Activated CD4-positive, alpha-beta memory T cell treated with anti-CD3 and anti-CD28 coated beads, Interleukin-2, amount 10 ng/mL, durations not matched to agents 7 days and 5 days (primary cell): ENCODE data around the gene KBTBD4. TPM values are rescaled to one million over a fixed set of nuclear protein-coding genes. Genes with fewer than 3 reads are reported as not detected.
"Not testable (repeated sequence)": the region's sequence is repeated elsewhere in the genome, so short reads cannot be mapped to it uniquely, and the experiment has no call there.

Source experiments
- CTCF ChIA-PET: fragments of 350-600 bp; sonication (Branson Sonifier 250); formaldehyde crosslinking; loops from one replicate; lab custom pipeline; 2021; ENCODE audit warnings: antibody characterized with exemption, inconsistent platforms; lab: Charles Lee
- POLR2A ChIA-PET: fragments of 350-600 bp; sonication (Branson Sonifier 250); formaldehyde crosslinking; loops from one replicate; lab custom pipeline; 2021; ENCODE audit warnings: antibody characterized with exemption; lab: Charles Lee
- DNase-seq: peaks from one replicate; pipeline ENCODE4 v3.0.0-alpha.2; 2020
- H3K27ac Mint-ChIP-seq: one replicate; pipeline ENCODE4 v1.8.0; 2021; ENCODE audit warnings: mild to moderate bottlenecking, mixed read lengths
- H3K27me3 Mint-ChIP-seq: one replicate; pipeline ENCODE4 v1.8.0; 2021; ENCODE audit warnings: mixed read lengths
- H3K36me3 Mint-ChIP-seq: one replicate; pipeline ENCODE4 v1.8.0; 2021; ENCODE audit warnings: low read depth, mixed read lengths
- H3K4me1 Mint-ChIP-seq: one replicate; pipeline ENCODE4 v1.8.0; 2021; ENCODE audit warnings: mixed read lengths
- H3K4me3 Mint-ChIP-seq: one replicate; pipeline ENCODE4 v1.8.0; 2021; ENCODE audit warnings: mild to moderate bottlenecking, mixed read lengths
- H3K9me3 Mint-ChIP-seq: one replicate; pipeline ENCODE4 v1.8.0; 2021; ENCODE audit warnings: mixed read lengths
- total RNA-seq, 2 experiments: library from RNA; stranded (reverse); gene quantifications; one replicate each; pipeline ENCODE4 v1.2.3, GENCODE V29; 2021

The KBTBD4 gene
- total RNA-seq, 2 experiments from 2014 or later, result 18.1 to 18.2 TPM

GRCh38 chr11:47531666-47532065 lies 47.1 kb downstream of the KBTBD4 start:
- H3K27ac Mint-ChIP-seq, result no peak overlapping the region

GRCh38 chr11:47530721-47531120 lies 48.0 kb downstream of the KBTBD4 start:
- H3K27ac Mint-ChIP-seq, H3K4me3 Mint-ChIP-seq, DNase-seq, POLR2A ChIA-PET, H3K9me3 Mint-ChIP-seq, H3K27me3 Mint-ChIP-seq: not testable (repeated sequence)
- CTCF ChIA-PET, result interaction anchor here (1.6 kb wide), 1 partner anchor 9 kb away, joined by 6 read pairs; no protein-coding TSS in a partner anchor
- Mint-ChIP-seq H3K4me1 (peaks cover 17% of the 10 kb centered on the region), H3K36me3 (peaks cover 12% of the 10 kb centered on the region)

More at GRCh38 chr11:47531666-47532065, 47.1 kb downstream of the KBTBD4 start:
- Mint-ChIP-seq H3K27me3 (no peaks in the 10 kb centered on the region), H3K4me3 (no peak overlapping the region), H3K4me1 (peaks cover 8% of the 10 kb centered on the region), H3K36me3 (peaks cover 14% of the 10 kb centered on the region), H3K9me3 (no peaks in the 10 kb centered on the region)
- no peak for DNase-seq
- POLR2A ChIA-PET, result no interaction called here
- CTCF ChIA-PET, result interaction anchor here (1.0 to 1.3 kb wide), 2 partner anchors 19 to 22 kb away, joined by 3 to 4 read pairs; partner anchors contain the start of gene CELF1

- no peak for DNase-seq
- CTCF ChIA-PET, result interaction anchor here (1.6 kb wide), 1 partner anchor 10 kb away, joined by 6 read pairs; no protein-coding TSS in a partner anchor
- H3K36me3 Mint-ChIP-seq, result peaks cover 13% of the 10 kb centered on the region
- H3K27ac Mint-ChIP-seq, result no peak overlapping the region
- H3K27me3 Mint-ChIP-seq, result no peaks in the 10 kb centered on the region
- no peaks in the 10 kb centered on the region for H3K9me3 Mint-ChIP-seq
- no peak overlapping the region for H3K4me3 Mint-ChIP-seq
- POLR2A ChIA-PET, result no interaction called here
- peaks cover 21% of the 10 kb centered on the region for H3K4me1 Mint-ChIP-seq
These were observed 48.8 kb downstream of the KBTBD4 start for GRCh38 chr11:47529951-47530350.

- Mint-ChIP-seq H3K4me1 (peaks cover 44% of the 10 kb centered on the region), H3K36me3 (peaks cover 12% of the 10 kb centered on the region), H3K27me3 (no peaks in the 10 kb centered on the region), H3K9me3 (no peaks in the 10 kb centered on the region), H3K27ac (no peak overlapping the region), H3K4me3 (no peak overlapping the region)
- no peak for DNase-seq
- POLR2A ChIA-PET, result no interaction called here
- CTCF ChIA-PET, result no interaction called here
These were observed 51.6 kb downstream of the KBTBD4 start for GRCh38 chr11:47527186-47527585.

- H3K27me3 Mint-ChIP-seq, H3K4me3 Mint-ChIP-seq, H3K9me3 Mint-ChIP-seq, CTCF ChIA-PET, DNase-seq: not testable (repeated sequence)
- peaks cover 12% of the 10 kb centered on the region for H3K36me3 Mint-ChIP-seq
- POLR2A ChIA-PET, result interaction anchor here (1.0 kb wide), 1 partner anchor 14 kb away, joined by 3 read pairs; no protein-coding TSS in a partner anchor
- peaks cover 50% of the 10 kb centered on the region for H3K4me1 Mint-ChIP-seq
- H3K27ac Mint-ChIP-seq, result peak overlapping the region; percentile 26
These were observed 52.7 kb downstream of the KBTBD4 start for GRCh38 chr11:47526032-47526431.

- peaks cover 55% of the 10 kb centered on the region for H3K4me1 Mint-ChIP-seq
These were observed 54.4 kb downstream of the KBTBD4 start for GRCh38 chr11:47524291-47524874.

GRCh38 chr11:47523490-47524225 lies 55.1 kb downstream of the KBTBD4 start:
- ChIA-PET CTCF (interaction anchor here (0.5 to 1.8 kb wide), 4 partner anchors 10 to 32 kb away, joined by 3 to 7 read pairs (median 4); no protein-coding TSS in a partner anchor), POLR2A (interaction anchor here (0.5 to 3.1 kb wide), 4 partner anchors 9 to 28 kb away, joined by 3 to 8 read pairs (median 3); no protein-coding TSS in a partner anchor)
- peak; percentile 21 for DNase-seq
- Mint-ChIP-seq H3K36me3 (peaks cover 12% of the 10 kb centered on the region), H3K4me3 (peak overlapping the region; percentile 0), H3K4me1 (peaks cover 61% of the 10 kb centered on the region), H3K27me3 (no peaks in the 10 kb centered on the region), H3K27ac (peak overlapping the region; percentile 86), H3K9me3 (no peaks in the 10 kb centered on the region)

More at GRCh38 chr11:47524291-47524874, 54.4 kb downstream of the KBTBD4 start:
- H3K27me3 Mint-ChIP-seq, result no peaks in the 10 kb centered on the region
- no peak for DNase-seq
- POLR2A ChIA-PET, result interaction anchor here (3.1 kb wide), 1 partner anchor 10 kb away, joined by 8 read pairs; no protein-coding TSS in a partner anchor
- H3K36me3 Mint-ChIP-seq, result peaks cover 12% of the 10 kb centered on the region
- peak overlapping the region; percentile 86 for H3K27ac Mint-ChIP-seq
- H3K4me3 Mint-ChIP-seq, result no peak overlapping the region
- CTCF ChIA-PET, result interaction anchor here (1.5 to 1.8 kb wide), 2 partner anchors 10 to 29 kb away, joined by 3 to 7 read pairs; no protein-coding TSS in a partner anchor
- no peaks in the 10 kb centered on the region for H3K9me3 Mint-ChIP-seq

Other genes starting within 250 kb of the KBTBD4 start
- not detected for gene MYBPC3, start 226.3 kb downstream of the KBTBD4 start, total RNA-seq
- gene SPI1, start 200.4 kb downstream of the KBTBD4 start, total RNA-seq, result not detected
- gene SLC39A13, start 170.4 kb downstream of the KBTBD4 start, total RNA-seq, result 10 to 100 TPM; 23.6 to 24.2 TPM
- 100 to 1,000 TPM; 111 to 112 TPM for gene PSMC3, start 152.5 kb downstream of the KBTBD4 start, total RNA-seq
- gene RAPSN, start 129.8 kb downstream of the KBTBD4 start, total RNA-seq, result under 1 TPM; 0.30 to 0.65 TPM
- gene CELF1, start 25.8 kb downstream of the KBTBD4 start, total RNA-seq, result 100 to 1,000 TPM; 104 to 105 TPM
- 10 to 100 TPM; 42.3 to 45.2 TPM for gene PTPMT1, start 13.4 kb downstream of the KBTBD4 start, total RNA-seq
- gene NDUFS3, start 104 bp upstream of the KBTBD4 start, total RNA-seq, result 10 to 100 TPM; 95.6 to 99.9 TPM
- under 1 TPM in 1 of 2 experiments, not detected in 1; 0.15 TPM for gene FAM180B, start 7.7 kb upstream of the KBTBD4 start, total RNA-seq
- under 1 TPM; 0.25 to 0.68 TPM for gene C1QTNF4, start 15.4 kb upstream of the KBTBD4 start, total RNA-seq
- gene MTCH2, start 63.6 kb upstream of the KBTBD4 start, total RNA-seq, result 10 to 100 TPM; 87.8 to 91.7 TPM
- gene AGBL2, start 136.4 kb upstream of the KBTBD4 start, total RNA-seq, result 1 to 10 TPM; 5.9 to 7.7 TPM
- gene FNBP4, start 188.4 kb upstream of the KBTBD4 start, total RNA-seq, result 100 to 1,000 TPM; 123 to 136 TPM